ENCODE results near the gene PROC.

PROC gene

DNA sequence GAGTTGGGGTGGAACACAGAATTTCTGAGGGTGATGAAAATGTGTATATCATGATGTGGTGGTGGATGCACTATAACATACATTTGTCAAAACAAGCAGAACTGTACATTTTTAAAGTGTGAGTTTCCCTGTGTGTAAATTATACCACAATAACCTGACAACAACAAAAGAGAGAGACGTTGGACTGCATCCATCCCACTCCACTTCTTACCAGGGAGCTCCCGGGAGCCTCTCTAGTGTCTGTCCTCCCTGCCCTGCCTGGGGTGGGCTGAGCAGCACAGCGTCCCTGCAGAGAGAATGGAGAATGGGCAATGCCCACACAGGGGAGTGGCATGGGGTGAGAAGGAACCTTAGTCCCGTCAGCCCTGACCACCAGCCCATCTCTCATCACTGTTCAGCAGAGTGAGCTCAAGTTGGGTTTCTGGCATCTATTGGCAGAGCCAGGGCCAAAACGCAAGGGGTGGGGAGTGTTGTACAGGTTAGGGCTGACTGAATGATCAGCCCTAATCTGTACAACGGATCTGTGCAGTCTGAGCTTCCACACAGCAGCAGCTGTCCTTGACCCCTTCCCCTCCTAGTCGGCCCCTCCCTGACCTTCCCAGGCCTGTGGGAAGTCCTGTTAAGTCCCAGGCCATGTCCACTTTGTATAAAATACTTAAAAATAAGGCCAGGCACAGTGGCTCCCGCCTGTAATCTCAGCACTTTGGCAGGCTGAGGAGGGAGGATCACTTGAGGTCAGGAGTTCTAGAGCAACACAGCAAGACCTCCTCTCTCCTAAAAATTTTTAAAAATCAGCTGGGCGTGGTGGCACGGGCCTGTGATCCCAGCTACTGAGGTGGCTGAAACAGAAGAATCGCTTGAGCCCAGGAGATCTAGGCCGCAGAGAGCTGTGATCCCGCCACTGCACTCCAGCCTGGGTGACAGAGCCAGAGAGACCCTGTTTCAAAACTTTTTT is 3.3 kb upstream of the PROC start:
- DNase-seq (ENCODE audit: low spot score) = no peak

DNA sequence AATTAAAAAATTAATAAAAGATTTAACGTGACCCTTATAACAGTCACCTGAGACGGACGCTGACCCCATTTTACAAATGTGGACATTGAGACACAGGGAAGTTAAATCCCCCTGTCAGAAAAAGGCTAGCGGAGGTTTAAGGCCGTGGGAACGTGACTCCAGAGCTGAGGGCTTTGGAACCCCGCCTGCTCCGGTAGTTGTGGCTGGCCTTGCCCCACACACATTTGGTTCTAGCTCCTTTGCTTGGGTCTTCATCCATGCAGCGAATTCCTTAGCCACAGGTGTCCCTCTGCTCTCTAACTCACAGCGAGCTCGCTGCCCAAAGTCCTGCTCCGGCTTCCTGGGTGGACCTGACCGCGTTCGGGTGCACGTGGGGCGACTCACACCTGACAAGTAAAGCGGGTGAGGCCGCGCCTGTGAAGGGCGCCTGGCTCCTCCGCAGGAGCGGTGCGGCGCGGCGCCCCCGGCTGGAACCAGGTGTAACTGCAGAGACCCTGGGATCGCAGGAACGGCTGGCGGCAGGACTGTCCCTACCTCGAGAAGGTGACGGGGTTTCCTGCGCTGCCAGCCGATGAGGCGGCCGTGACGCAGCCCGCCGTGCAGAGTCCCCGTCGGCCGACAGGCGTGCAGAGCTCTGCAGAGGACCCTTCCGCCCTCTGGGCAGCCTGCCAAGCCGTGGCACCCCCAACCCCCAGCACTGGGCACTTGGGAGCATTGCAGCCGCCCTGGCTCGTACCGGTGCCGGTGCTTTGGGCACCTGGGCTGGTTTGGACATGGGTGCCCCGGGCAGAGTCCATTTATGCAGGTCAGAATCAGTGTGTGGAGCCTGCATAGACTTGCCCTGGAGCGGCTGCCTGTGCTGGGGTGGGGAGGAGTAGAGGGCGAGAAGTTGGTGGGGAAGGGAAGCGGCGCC is 2.4 kb upstream of the PROC start:
- DNase-seq (ENCODE audit: low spot score) = no peak

GRCh38 chr2:127416506-127417001 is 1.7 kb upstream of the PROC start:
- no peak for DNase-seq (ENCODE audit: low spot score)

DNA sequence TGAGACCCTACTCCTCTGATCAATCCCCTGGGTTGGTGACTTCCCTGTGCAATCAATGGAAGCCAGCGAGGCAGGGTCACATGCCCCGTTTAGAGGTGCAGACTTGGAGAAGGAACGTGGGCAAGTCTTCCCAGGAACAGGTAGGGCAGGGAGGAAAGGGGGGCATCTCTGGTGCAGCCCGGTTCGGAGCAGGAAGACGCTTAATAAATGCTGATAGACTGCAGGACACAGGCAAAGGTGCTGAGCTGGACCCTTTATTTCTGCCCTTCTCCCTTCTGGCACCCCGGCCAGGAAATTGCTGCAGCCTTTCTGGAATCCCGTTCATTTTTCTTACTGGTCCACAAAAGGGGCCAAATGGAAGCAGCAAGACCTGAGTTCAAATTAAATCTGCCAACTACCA is 821 bp upstream of the PROC start:
- no peak for DNase-seq (ENCODE audit: low spot score)

DNA sequence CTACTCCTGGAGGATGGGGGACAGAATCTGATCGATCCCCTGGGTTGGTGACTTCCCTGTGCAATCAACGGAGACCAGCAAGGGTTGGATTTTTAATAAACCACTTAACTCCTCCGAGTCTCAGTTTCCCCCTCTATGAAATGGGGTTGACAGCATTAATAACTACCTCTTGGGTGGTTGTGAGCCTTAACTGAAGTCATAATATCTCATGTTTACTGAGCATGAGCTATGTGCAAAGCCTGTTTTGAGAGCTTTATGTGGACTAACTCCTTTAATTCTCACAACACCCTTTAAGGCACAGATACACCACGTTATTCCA is 844 bp downstream of the PROC start:
- no peak for DNase-seq (ENCODE audit: low spot score)

DNA sequence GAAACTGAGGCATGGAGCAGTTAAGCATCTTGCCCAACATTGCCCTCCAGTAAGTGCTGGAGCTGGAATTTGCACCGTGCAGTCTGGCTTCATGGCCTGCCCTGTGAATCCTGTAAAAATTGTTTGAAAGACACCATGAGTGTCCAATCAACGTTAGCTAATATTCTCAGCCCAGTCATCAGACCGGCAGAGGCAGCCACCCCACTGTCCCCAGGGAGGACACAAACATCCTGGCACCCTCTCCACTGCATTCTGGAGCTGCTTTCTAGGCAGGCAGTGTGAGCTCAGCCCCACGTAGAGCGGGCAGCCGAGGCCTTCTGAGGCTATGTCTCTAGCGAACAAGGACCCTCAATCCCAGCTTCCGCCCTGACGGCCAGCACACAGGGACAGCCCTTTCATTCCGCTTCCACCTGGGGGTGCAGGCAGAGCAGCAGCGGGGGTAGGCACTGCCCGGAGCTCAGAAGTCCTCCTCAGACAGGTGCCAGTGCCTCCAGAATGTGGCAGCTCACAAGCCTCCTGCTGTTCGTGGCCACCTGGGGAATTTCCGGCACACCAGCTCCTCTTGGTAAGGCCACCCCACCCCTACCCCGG is 1.3 kb downstream of the PROC start:
- no peak for DNase-seq (ENCODE audit: low spot score)

DNA sequence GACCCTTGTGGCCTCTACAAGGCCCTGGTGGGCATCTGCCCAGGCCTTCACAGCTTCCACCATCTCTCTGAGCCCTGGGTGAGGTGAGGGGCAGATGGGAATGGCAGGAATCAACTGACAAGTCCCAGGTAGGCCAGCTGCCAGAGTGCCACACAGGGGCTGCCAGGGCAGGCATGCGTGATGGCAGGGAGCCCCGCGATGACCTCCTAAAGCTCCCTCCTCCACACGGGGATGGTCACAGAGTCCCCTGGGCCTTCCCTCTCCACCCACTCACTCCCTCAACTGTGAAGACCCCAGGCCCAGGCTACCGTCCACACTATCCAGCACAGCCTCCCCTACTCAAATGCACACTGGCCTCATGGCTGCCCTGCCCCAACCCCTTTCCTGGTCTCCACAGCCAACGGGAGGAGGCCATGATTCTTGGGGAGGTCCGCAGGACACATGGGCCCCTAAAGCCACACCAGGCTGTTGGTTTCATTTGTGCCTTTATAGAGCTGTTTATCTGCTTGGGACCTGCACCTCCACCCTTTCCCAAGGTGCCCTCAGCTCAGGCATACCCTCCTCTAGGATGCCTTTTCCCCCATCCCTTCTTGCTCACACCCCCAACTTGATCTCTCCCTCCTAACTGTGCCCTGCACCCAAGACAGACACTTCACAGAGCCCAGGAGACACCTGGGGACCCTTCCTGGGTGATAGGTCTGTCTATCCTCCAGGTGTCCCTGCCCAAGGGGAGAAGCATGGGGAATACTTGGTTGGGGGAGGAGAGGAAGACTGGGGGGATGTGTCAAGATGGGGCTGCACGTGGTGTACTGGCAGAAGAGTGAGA is 2.0 kb downstream of the PROC start:
- no peak for DNase-seq (ENCODE audit: low spot score)

GRCh38 chr2:127421116-127421800 is 3.0 kb downstream of the PROC start:
- no peak for DNase-seq (ENCODE audit: low spot score)

DNA sequence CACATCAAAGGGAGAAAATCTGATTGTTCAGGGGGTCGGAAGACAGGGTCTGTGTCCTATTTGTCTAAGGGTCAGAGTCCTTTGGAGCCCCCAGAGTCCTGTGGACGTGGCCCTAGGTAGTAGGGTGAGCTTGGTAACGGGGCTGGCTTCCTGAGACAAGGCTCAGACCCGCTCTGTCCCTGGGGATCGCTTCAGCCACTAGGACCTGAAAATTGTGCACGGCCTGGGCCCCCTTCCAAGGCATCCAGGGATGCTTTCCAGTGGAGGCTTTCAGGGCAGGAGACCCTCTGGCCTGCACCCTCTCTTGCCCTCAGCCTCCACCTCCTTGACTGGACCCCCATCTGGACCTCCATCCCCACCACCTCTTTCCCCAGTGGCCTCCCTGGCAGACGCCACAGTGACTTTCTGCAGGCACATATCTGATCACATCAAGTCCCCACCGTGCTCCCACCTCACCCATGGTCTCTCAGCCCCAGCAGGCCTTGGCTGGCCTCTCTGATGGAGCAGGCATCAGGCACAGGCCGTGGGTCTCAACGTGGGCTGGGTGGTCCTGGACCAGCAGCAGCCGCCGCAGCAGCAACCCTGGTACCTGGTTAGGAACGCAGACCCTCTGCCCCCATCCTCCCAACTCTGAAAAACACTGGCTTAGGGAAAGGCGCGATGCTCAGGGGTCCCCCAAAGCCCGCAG is 3.8 kb downstream of the PROC start:
- no peak for DNase-seq (ENCODE audit: low spot score)

- no peak for DNase-seq (ENCODE audit: low spot score)
Observed at GRCh38 chr2:127422559-127423477, 4.6 kb downstream of the PROC start.

GRCh38 chr2:127423478-127423843 is 5.2 kb downstream of the PROC start:
- DNase-seq (ENCODE audit: low spot score) = no peak

DNA sequence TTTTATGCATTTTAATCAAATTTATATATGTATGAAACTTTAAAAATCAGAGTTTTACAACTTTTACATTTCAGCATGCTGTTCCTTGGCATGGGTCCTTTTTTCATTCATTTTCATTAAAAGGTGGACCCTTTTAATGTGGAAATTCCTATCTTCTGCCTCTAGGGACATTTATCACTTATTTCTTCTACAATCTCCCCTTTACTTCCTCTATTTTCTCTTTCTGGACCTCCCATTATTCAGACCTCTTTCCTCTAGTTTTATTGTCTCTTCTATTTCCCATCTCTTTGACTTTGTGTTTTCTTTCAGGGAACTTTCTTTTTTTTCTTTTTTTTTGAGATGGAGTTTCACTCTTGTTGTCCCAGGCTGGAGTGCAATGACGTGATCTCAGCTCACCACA is 5.7 kb downstream of the PROC start:
- no peak for DNase-seq (ENCODE audit: low spot score)

GRCh38 chr2:127424598-127425520 is 6.6 kb downstream of the PROC start:
- no peak for DNase-seq (ENCODE audit: low spot score)

DNA sequence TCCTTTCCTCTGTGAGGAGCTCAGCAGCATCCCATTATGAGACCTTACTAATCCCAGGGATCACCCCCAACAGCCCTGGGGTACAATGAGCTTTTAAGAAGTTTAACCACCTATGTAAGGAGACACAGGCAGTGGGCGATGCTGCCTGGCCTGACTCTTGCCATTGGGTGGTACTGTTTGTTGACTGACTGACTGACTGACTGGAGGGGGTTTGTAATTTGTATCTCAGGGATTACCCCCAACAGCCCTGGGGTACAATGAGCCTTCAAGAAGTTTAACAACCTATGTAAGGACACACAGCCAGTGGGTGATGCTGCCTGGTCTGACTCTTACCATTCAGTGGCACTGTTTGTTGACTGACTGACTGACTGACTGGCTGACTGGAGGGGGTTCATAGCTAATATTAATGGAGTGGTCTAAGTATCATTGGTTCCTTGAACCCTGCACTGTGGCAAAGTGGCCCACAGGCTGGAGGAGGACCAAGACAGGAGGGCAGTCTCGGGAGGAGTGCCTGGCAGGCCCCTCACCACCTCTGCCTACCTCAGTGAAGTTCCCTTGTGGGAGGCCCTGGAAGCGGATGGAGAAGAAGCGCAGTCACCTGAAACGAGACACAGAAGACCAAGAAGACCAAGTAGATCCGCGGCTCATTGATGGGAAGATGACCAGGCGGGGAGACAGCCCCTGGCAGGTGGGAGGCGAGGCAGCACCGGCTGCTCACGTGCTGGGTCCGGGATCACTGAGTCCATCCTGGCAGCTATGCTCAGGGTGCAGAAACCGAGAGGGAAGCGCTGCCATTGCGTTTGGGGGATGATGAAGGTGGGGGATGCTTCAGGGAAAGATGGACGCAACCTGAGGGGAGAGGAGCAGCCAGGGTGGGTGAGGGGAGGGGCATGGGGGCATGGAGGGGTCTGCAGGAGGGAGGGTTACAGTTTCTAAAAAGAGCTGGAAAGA is 7.6 kb downstream of the PROC start:
- DNase-seq (ENCODE audit: low spot score) = no peak

GRCh38 chr2:127426501-127427354 is 8.5 kb downstream of the PROC start:
- DNase-seq (ENCODE audit: low spot score) = no peak

All from pons (tissue), 1 donor.